Suprapubic skin (tissue), 4 donors: ENCODE results near the gene NAT16.

ENCODE experiments used
- CTCF ChIP-seq, 2 donors: fragments of 200-600 bp in 1 of 2; fragments of 450-650 bp in 1 of 2; sonication (generic) in 1 of 2; IDR thresholded peaks; one replicate each; pipeline ENCODE4 v1.5.1; 2016 to 2019; ENCODE audit warnings: antibody characterized with exemption in 2 of 2, mild to moderate bottlenecking in 1 of 2, moderate library complexity in 1 of 2
- EP300 ChIP-seq: sonication (generic); formaldehyde crosslinking; IDR thresholded peaks from one replicate; pipeline ENCODE4 v1.6.1; 2017; ENCODE audit warnings: antibody characterized with exemption
- POLR2A ChIP-seq, 2 donors: fragments of 450-650 bp; IDR thresholded peaks; one replicate each; pipeline ENCODE4 v1.6.1; 2017; ENCODE audit warnings: antibody characterized with exemption in 2 of 2, mild to moderate bottlenecking in 2 of 2, moderate library complexity in 2 of 2
- POLR2AphosphoS5 ChIP-seq, 3 donors: sonication (generic); formaldehyde crosslinking; IDR thresholded peaks; one replicate each; pipeline ENCODE4 v1.6.1; 2017; ENCODE audit warnings: antibody characterized with exemption in 3 of 3

GRCh38 chr7:101127460-101128039 lies 52.5 kb downstream of the NAT16 start:
- TF ChIP-seq CTCF (IDR thresholded peaks at IDR 0.05) (no peak), POLR2AphosphoS5 (IDR thresholded peaks at IDR 0.05) (no peak), POLR2A (IDR thresholded peaks at IDR 0.05) (no peak), EP300 (no peak)
